CD4-positive, alpha-beta T cell treated with Interleukin-21 for 1 hour (primary cell): ENCODE measurements around the gene STEAP3.
"Not testable (repeated sequence)": the region's sequence is repeated elsewhere in the genome, so short reads cannot be mapped to it uniquely, and the experiment has no call there.

Experiments
- DNase-seq: peaks from one replicate; pipeline ENCODE4 v3.0.0-alpha.2; 2020

The STEAP3 gene

GRCh38 chr2:119265693-119266066 lies 42.0 kb downstream of the STEAP3 start:
- no peak for DNase-seq

GRCh38 chr2:119266091-119266589 lies 42.5 kb downstream of the STEAP3 start:
- DNase-seq, result no peak

- no peak for DNase-seq
Observed at GRCh38 chr2:119267604-119268003, 44.0 kb downstream of the STEAP3 start.

- no peak for DNase-seq
Observed at GRCh38 chr2:119276864-119277263, 53.2 kb downstream of the STEAP3 start.

GRCh38 chr2:119278385-119278784 lies 54.8 kb downstream of the STEAP3 start:
- DNase-seq, result not testable (repeated sequence)

GRCh38 chr2:119278946-119279345 lies 55.3 kb downstream of the STEAP3 start:
- DNase-seq, result no peak

GRCh38 chr2:119279666-119280065 lies 56.0 kb downstream of the STEAP3 start:
- no peak for DNase-seq

- DNase-seq, result no peak
Observed at GRCh38 chr2:119280680-119281079, 57.0 kb downstream of the STEAP3 start.

GRCh38 chr2:119282146-119282995 lies 58.7 kb downstream of the STEAP3 start:
- DNase-seq, result no peak

GRCh38 chr2:119282996-119283511 lies 59.4 kb downstream of the STEAP3 start:
- no peak for DNase-seq

GRCh38 chr2:119283873-119284331 lies 60.3 kb downstream of the STEAP3 start:
- peak; percentile 4 for DNase-seq

GRCh38 chr2:119286661-119287060 lies 63.0 kb downstream of the STEAP3 start:
- DNase-seq, result no peak

GRCh38 chr2:119288576-119288975 lies 64.9 kb downstream of the STEAP3 start:
- no peak for DNase-seq

- DNase-seq, result no peak
Observed at GRCh38 chr2:119289093-119289492, 65.5 kb downstream of the STEAP3 start.

- DNase-seq, result no peak
Observed at GRCh38 chr2:119289642-119290041, 66.0 kb downstream of the STEAP3 start.

- no peak for DNase-seq
Observed at GRCh38 chr2:119290859-119291587, 67.4 kb downstream of the STEAP3 start.

- DNase-seq, result no peak
Observed at GRCh38 chr2:119291588-119292167, 68.0 kb downstream of the STEAP3 start.

- no peak for DNase-seq
Observed at GRCh38 chr2:119292226-119292625, 68.6 kb downstream of the STEAP3 start.

GRCh38 chr2:119293254-119293653 lies 69.6 kb downstream of the STEAP3 start:
- no peak for DNase-seq

GRCh38 chr2:119293900-119294299 lies 70.3 kb downstream of the STEAP3 start:
- DNase-seq, result no peak

GRCh38 chr2:119294671-119295070 lies 71.0 kb downstream of the STEAP3 start:
- DNase-seq, result no peak

GRCh38 chr2:119295688-119296375 lies 72.2 kb downstream of the STEAP3 start:
- DNase-seq, result no peak

GRCh38 chr2:119301413-119301812 lies 77.8 kb downstream of the STEAP3 start:
- DNase-seq, result no peak
